C4-2B (cell line): ENCODE results near the gene KIF13A.

Experiments used
- CTCF ChIP-seq: fragments of 450-650 bp; conservative IDR thresholded peaks from 2 replicates; pipeline ENCODE4 v1.5.1; 2017; ENCODE audit warnings: mild to moderate bottlenecking
- ZFX ChIP-seq: fragments of 450-650 bp; IDR thresholded peaks from 2 replicates; pipeline ENCODE4 v1.6.1; 2017

GRCh38 chr6:18021166-18021850, 33.9 kb upstream of the KIF13A start:
- TF ChIP-seq CTCF (no peak), ZFX (no peak)
